Mesenchymal stem cell (in vitro differentiated cells and primary cell): Measurements from ENCODE around the gene TMEM207.

Experiments used
- DNase-seq: peaks from one replicate; pipeline ENCODE4 v3.0.0-alpha.2; 2013
- H2AFZ ChIP-seq: one replicate; pipeline ENCODE4 v1.6.1; 2013; ENCODE audit warnings: low read depth, mild to moderate bottlenecking, control low read depth, inconsistent platforms, low read length, moderate library complexity
- H2AK5ac ChIP-seq: 2 replicates; pipeline ENCODE4 v1.6.1; 2013; ENCODE audit warnings: low read length, moderate library complexity, mild to moderate bottlenecking, inconsistent platforms; ENCODE audit not compliant: severe bottlenecking
- H2BK120ac ChIP-seq: one replicate; pipeline ENCODE4 v1.6.1; 2013; ENCODE audit warnings: low read depth, mild to moderate bottlenecking, inconsistent platforms, low read length, moderate library complexity
- H2BK12ac ChIP-seq, 2 experiments: one replicate each; pipeline ENCODE4 v1.6.1; 2013; ENCODE audit warnings: inconsistent platforms in 2 of 2, low read length in 2 of 2, mild to moderate bottlenecking in 2 of 2, moderate library complexity in 2 of 2, control low read depth in 1 of 2
- H2BK15ac ChIP-seq: one replicate; pipeline ENCODE4 v1.6.1; 2013; ENCODE audit warnings: mild to moderate bottlenecking, low read depth, inconsistent platforms; ENCODE audit not compliant: poor library complexity, severe bottlenecking
- H2BK5ac ChIP-seq: 2 replicates; pipeline ENCODE4 v1.6.1; 2013; ENCODE audit warnings: low read depth, mild to moderate bottlenecking, low read length, control low read depth, inconsistent platforms; ENCODE audit not compliant: poor library complexity, severe bottlenecking
- H3K14ac ChIP-seq, 2 experiments: one replicate each; pipeline ENCODE4 v1.6.1; 2013; ENCODE audit warnings: inconsistent platforms in 2 of 2, low read length in 2 of 2, control low read depth in 1 of 2, mild to moderate bottlenecking in 1 of 2, moderate library complexity in 1 of 2
- H3K18ac ChIP-seq, 2 experiments: one replicate each; pipeline ENCODE4 v1.6.1; 2013; ENCODE audit warnings: inconsistent platforms in 2 of 2, low read length in 2 of 2, control low read depth in 1 of 2, low read depth in 1 of 2, mild to moderate bottlenecking in 1 of 2
- H3K23ac ChIP-seq, 2 experiments: one replicate each; pipeline ENCODE4 v1.6.1; 2013; ENCODE audit warnings: inconsistent platforms in 2 of 2, low read length in 2 of 2, mild to moderate bottlenecking in 2 of 2, moderate library complexity in 2 of 2, control low read depth in 1 of 2
- H3K27ac ChIP-seq: 2 replicates; pipeline ENCODE4 v1.5.1; 2013; ENCODE audit warnings: mild to moderate bottlenecking, moderate library complexity, low read length, control low read depth, inconsistent platforms; ENCODE audit not compliant: poor library complexity, severe bottlenecking
- H3K27me3 ChIP-seq, 2 experiments: 2 replicates each; pipeline versions ENCODE4 v1.6.1 to v1.7.0; 2013; ENCODE audit warnings: low read length in 2 of 2, mild to moderate bottlenecking in 2 of 2, moderate library complexity in 2 of 2, control low read depth in 1 of 2, inconsistent platforms in 1 of 2; ENCODE audit not compliant: control insufficient read depth in 1 of 2, insufficient read depth in 1 of 2
- H3K36me3 ChIP-seq, 2 experiments: 2 replicates each; pipeline versions ENCODE4 v1.6.1 to v1.7.0; 2013; ENCODE audit warnings: low read length in 2 of 2, control low read depth in 1 of 2, inconsistent platforms in 1 of 2, low read depth in 1 of 2, mild to moderate bottlenecking in 1 of 2; ENCODE audit not compliant: insufficient read depth in 2 of 2, control insufficient read depth in 1 of 2
- H3K4ac ChIP-seq, 2 experiments: one replicate each; pipeline ENCODE4 v1.6.1; 2013; ENCODE audit warnings: inconsistent platforms in 2 of 2, low read length in 2 of 2, mild to moderate bottlenecking in 2 of 2, moderate library complexity in 2 of 2, control low read depth in 1 of 2, low read depth in 1 of 2
- H3K4me1 ChIP-seq: 2 replicates; pipeline ENCODE4 v1.6.1; 2013; ENCODE audit warnings: low read depth, low read length, control low read depth; ENCODE audit not compliant: control insufficient read depth, insufficient read depth
- H3K4me2 ChIP-seq: 2 replicates; pipeline ENCODE4 v1.6.1; 2013; ENCODE audit warnings: low read length, mild to moderate bottlenecking, inconsistent platforms; ENCODE audit not compliant: poor library complexity, severe bottlenecking
- H3K4me3 ChIP-seq, 2 experiments: 2 replicates each; pipeline versions ENCODE4 v1.5.1 to v1.7.0; 2013; ENCODE audit warnings: low read length in 2 of 2, mild to moderate bottlenecking in 2 of 2, control low read depth in 1 of 2, low read depth in 1 of 2; ENCODE audit not compliant: insufficient read depth in 1 of 2
- H3K79me1 ChIP-seq: replicated peaks from 2 replicates; pipeline ENCODE4 v1.6.1; 2013; ENCODE audit warnings: mild to moderate bottlenecking, control low read depth, low read length, inconsistent platforms; ENCODE audit not compliant: poor library complexity, severe bottlenecking
- H3K9ac ChIP-seq: 2 replicates; pipeline ENCODE4 v1.7.0; 2013; ENCODE audit warnings: mild to moderate bottlenecking, low read length, moderate library complexity
- H3K9me3 ChIP-seq: 2 replicates; pipeline ENCODE4 v1.7.0; 2013; ENCODE audit warnings: mild to moderate bottlenecking, low read length; ENCODE audit not compliant: control insufficient read depth
- H4K8ac ChIP-seq: one replicate; pipeline ENCODE4 v1.6.1; 2013; ENCODE audit warnings: inconsistent platforms, mild to moderate bottlenecking, low read length, moderate library complexity
- H4K91ac ChIP-seq: one replicate; pipeline ENCODE4 v1.6.1; 2013; ENCODE audit warnings: mild to moderate bottlenecking, low read length, inconsistent platforms
- WGBS: methylation state at CpG from one replicate; pipeline ENCODE4 v1.1.7; 2013; ENCODE audit warnings: mixed read lengths; 5-methylcytosine and 5-hydroxymethylcytosine counted together

Gene TMEM207

DNA sequence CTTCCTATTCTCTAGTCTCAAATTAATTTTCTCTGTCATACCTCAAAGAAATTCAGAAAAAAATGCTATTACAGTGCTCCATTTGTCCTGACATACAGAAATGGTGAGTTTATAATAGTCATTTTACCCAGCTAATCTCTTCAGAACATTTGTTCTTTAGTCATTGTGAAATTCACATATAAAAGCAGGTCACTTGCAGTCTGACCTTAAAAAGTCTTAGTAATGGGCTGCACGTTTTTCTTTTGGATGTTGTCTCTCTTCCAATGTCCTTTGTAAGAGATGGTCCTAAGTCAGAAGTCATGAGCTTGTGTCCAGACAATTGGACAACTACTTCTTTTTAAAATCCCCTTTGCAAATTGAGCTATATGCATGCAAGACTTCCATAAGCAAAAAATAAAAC is 47.2 kb upstream of the TMEM207 start:
- H3K4me2 ChIP-seq, result no peak overlapping the region
- no peak overlapping the region for H3K9ac ChIP-seq
- no peaks in the 10 kb centered on the region for H3K36me3 ChIP-seq
- no peak overlapping the region for H2BK12ac ChIP-seq
- no peak overlapping the region for H3K4ac ChIP-seq
- no peaks in the 10 kb centered on the region for H3K79me1 ChIP-seq
- no peak for DNase-seq
- H3K27me3 ChIP-seq, result no peaks in the 10 kb centered on the region
- H3K18ac ChIP-seq, result no peak overlapping the region
- H2BK15ac ChIP-seq, result no peak overlapping the region
- no peak overlapping the region for H3K4me3 ChIP-seq
- H3K14ac ChIP-seq, result no peak overlapping the region
- H4K91ac ChIP-seq, result no peak overlapping the region
- 45% methylated on average over 1 of the region's 1 CpG for WGBS
- no peaks in the 10 kb centered on the region for H3K9me3 ChIP-seq
- H3K27ac ChIP-seq, result no peak overlapping the region
- no peak overlapping the region for H2BK5ac ChIP-seq
- H3K4me1 ChIP-seq, result no peaks in the 10 kb centered on the region
- no peak overlapping the region for H3K23ac ChIP-seq
- no peak overlapping the region for H4K8ac ChIP-seq
- no peak overlapping the region for H2BK120ac ChIP-seq
- H2AFZ ChIP-seq, result no peak overlapping the region
- no peak overlapping the region for H2AK5ac ChIP-seq

DNA sequence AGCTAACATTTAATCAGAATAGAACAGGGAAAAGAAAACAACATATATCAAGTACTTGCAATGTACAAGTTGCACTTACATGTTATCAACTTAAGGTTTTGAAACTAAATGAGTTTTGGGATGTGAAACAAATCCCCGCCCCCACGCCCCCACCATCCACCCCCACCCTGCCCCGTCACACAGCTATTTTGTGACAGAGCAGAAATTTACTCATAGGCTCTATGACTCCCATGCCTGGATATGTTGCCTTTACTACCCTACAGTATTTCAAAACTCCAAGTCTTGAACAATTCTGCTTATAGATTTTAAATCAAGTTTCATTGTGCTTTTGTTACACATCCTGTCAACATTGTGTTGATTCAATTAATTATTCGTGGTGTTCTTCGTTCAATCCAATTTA is 46.1 kb upstream of the TMEM207 start:
- no peak overlapping the region for H3K4ac ChIP-seq
- no peak overlapping the region for H2BK120ac ChIP-seq
- H2BK5ac ChIP-seq, result no peak overlapping the region
- H3K27me3 ChIP-seq, result no peaks in the 10 kb centered on the region
- H3K36me3 ChIP-seq, result no peaks in the 10 kb centered on the region
- no peaks in the 10 kb centered on the region for H3K79me1 ChIP-seq
- H2BK12ac ChIP-seq, result no peak overlapping the region
- H3K27ac ChIP-seq, result no peak overlapping the region
- no peak overlapping the region for H3K14ac ChIP-seq
- no peak overlapping the region for H3K4me3 ChIP-seq
- no peak overlapping the region for H4K91ac ChIP-seq
- H3K4me2 ChIP-seq, result no peak overlapping the region
- no peak overlapping the region for H2AK5ac ChIP-seq
- peaks cover 2% of the 10 kb centered on the region for H3K4me1 ChIP-seq
- no peak overlapping the region for H2BK15ac ChIP-seq
- no peak overlapping the region for H3K9ac ChIP-seq
- H2AFZ ChIP-seq, result no peak overlapping the region
- H3K23ac ChIP-seq, result no peak overlapping the region
- H3K18ac ChIP-seq, result no peak overlapping the region
- WGBS, result 97% methylated on average over 4 of the region's 5 CpGs
- DNase-seq, result no peak
- H3K9me3 ChIP-seq, result no peaks in the 10 kb centered on the region
- H4K8ac ChIP-seq, result no peak overlapping the region

DNA sequence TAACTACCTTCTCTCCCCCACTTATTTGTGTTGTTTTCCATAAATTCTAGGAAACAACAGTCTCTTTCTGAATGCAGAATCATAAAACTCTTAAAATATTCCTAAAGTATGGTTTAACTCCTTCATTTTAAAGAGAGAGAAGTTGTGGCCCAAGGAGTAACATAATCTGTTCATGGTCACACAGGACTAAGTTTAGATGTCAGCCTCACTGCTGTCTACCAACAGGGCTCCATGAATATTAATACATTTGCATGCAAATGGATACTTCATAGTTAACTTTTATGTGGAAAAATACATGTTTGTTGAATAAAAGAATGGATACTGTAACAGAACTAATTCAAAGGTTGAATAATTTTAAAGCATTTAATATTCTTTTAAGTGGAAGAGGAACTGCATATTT is 45.7 kb upstream of the TMEM207 start:
- H2BK120ac ChIP-seq, result no peak overlapping the region
- H2AK5ac ChIP-seq, result no peak overlapping the region
- H3K27me3 ChIP-seq, result no peaks in the 10 kb centered on the region
- no peak overlapping the region for H3K14ac ChIP-seq
- DNase-seq, result no peak
- no peak overlapping the region for H2BK12ac ChIP-seq
- no peak overlapping the region for H3K4me2 ChIP-seq
- H3K4me1 ChIP-seq, result peaks cover 2% of the 10 kb centered on the region
- no peaks in the 10 kb centered on the region for H3K79me1 ChIP-seq
- no peak overlapping the region for H4K8ac ChIP-seq
- H3K27ac ChIP-seq, result no peak overlapping the region
- no peak overlapping the region for H3K23ac ChIP-seq
- no peak overlapping the region for H4K91ac ChIP-seq
- no peaks in the 10 kb centered on the region for H3K36me3 ChIP-seq
- H2BK5ac ChIP-seq, result no peak overlapping the region
- no peak overlapping the region for H2AFZ ChIP-seq
- H3K9me3 ChIP-seq, result no peaks in the 10 kb centered on the region
- no peak overlapping the region for H3K9ac ChIP-seq
- no peak overlapping the region for H3K4ac ChIP-seq
- no peak overlapping the region for H3K4me3 ChIP-seq
- no peak overlapping the region for H2BK15ac ChIP-seq
- no peak overlapping the region for H3K18ac ChIP-seq

DNA sequence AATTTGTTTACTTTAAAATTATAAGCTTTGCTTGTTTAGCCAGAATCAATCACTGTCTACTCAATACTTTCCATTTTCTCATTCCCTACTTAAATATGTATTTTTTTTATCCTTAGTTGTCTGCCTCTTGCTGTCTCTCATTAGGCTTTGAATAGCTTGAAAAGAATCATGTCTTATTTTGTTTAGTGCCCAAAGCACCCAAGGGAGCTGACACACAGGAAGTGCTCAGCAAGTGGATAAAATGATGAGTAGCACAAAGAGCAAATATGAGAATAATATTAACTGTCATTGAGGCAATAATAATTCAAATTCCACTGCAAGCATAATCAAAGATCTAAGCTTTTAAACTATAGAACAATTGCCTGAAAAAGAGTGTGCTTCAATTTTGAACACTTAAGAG is 45.2 kb upstream of the TMEM207 start:
- Histone ChIP-seq H2AFZ (no peak overlapping the region), H3K4ac (no peak overlapping the region), H3K9ac (no peak overlapping the region), H2BK5ac (no peak overlapping the region), H2BK120ac (no peak overlapping the region), H3K23ac (no peak overlapping the region), H3K4me1 (peaks cover 2% of the 10 kb centered on the region), H3K27me3 (no peaks in the 10 kb centered on the region), H3K14ac (no peak overlapping the region), H3K79me1 (no peaks in the 10 kb centered on the region), H2BK12ac (no peak overlapping the region), H4K8ac (no peak overlapping the region), H3K4me3 (no peak overlapping the region), H2AK5ac (no peak overlapping the region), H3K9me3 (no peaks in the 10 kb centered on the region), H4K91ac (no peak overlapping the region), H3K36me3 (no peaks in the 10 kb centered on the region), H2BK15ac (no peak overlapping the region), H3K18ac (no peak overlapping the region), H3K27ac (no peak overlapping the region), H3K4me2 (no peak overlapping the region)
- DNase-seq, result no peak
